HG02798 (cell line): ENCODE results near the gene SAP30L.

Source experiments
- ATAC-seq: cut with Tn5 transposase; IDR thresholded peaks from one replicate; pipeline ENCODE4 v1.9.1; 2021; ENCODE audit warnings: mild to moderate bottlenecking; ENCODE audit not compliant: unreplicated experiment, poor library complexity

Gene SAP30L, protein sequence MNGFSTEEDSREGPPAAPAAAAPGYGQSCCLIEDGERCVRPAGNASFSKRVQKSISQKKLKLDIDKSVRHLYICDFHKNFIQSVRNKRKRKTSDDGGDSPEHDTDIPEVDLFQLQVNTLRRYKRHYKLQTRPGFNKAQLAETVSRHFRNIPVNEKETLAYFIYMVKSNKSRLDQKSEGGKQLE

DNA sequence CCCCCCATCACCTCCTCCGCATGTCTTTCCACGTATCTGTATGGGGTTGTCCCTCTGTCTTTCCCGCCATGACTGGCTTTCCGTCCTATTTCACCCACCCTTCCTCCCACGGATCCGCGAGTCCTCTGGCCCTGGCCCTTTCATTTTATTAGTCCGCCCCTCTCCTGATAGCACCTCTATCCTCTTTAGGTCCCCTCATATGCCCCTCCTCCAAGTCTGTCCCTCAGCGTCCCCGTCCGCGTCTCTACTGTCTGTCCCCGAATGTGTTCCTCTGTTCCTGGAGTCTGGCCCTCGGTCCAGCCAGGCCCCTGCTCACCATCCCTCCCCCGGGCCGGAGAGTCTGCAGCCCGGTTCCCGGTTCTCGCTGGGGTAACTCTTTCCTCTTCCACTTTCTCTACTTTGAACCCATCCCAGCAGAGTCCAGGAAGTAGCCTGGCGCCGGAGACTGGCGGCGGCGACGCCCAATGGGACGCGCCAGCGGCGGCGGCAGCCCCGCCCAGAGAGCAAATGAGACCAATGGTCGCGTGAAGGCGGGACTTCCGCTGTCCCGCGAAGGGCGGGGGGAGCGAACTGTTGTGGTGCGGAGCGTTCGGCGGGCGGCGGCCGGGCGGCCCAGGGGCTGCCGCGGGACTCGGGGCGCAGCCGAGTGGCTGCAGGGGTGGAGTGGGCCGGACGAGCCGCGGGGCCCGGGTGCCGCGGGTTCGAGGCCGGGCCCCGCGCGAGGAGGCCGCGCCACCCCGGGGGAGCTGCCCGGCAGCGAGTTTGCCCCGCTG lies at the start of gene SAP30L:
Gene SAP30L, plus strand, starts transcription at position 576 of the 773 bp plus-strand sequence. CDS start 608 bp downstream, outside the sequence.
- ATAC-seq, result peak; percentile 96

DNA sequence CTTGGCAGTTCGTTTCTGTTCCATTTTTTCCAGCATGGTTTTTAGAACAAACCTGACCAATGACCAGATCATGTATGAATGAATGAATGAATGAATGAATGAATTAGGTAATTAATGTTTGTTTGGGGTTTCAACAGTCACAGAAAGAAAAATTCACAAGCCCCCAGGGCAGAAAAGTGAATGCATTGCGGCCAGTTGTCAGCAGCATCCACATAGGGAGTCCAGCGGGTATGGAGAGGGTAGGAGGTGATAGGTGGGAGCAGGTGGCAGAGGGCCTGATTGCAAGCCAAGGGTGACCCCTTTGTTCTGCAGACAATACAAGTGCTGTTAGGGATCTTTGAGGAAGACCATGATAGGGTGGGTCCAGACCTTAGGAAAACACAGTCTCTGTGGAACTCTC lies 49.7 kb upstream of the SAP30L start:
- ATAC-seq, result no peak

DNA sequence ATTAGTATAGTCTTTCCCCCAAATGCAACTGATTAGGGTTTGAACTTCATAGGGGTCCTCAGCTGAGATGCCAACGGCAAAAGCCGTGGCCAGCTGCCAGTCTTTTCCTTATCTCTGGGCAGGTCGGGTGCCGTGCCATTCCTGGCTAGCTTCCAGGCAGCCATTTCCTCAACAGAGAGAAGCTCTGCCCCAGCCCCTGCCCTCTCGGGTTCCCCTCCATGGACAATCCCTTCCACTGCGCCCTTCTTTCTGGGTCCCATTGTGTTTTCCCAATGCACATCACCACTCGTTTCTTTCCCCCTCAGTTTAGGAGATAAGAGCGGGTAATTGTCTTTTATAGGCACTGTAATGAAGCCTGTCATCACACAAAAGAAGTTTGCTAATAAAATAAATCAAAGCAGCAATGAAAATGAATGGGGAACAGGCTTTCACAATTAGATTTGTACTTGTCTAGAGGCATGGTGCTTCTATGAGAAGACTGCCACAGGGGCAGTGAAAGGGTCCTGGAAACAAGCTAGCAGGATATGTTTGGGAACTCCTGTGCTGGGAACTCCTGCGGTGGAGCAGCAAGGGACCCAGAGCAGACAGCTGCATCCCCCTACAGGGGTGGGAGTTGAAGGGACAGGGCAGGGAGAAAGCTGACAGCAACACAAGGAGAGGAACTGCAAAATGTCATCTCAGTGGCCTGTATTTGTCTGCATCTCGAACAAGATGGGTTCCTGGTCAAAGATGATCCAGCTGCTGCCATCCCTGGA lies 48.0 kb upstream of the SAP30L start:
- no peak for ATAC-seq

DNA sequence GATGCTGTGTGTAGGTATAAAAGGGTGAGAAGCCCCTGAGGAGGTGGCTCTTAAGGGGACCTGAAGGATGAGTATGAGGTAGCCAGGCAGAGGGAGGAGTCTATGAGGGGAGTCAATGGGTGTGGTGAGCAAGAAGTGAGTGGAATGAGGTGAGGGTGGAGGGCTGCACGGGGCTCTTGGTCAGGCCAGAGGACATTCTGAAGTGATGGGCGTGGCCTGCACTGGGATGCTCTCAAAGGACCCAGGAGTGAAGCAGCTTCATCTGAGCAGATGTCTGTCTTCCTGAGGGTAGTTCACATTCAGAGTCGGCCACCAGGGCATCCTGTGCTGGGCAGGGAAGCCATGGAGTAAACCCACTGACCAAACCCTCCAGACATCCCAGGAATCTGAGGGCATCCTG lies 45.1 kb upstream of the SAP30L start:
- ATAC-seq, result no peak

DNA sequence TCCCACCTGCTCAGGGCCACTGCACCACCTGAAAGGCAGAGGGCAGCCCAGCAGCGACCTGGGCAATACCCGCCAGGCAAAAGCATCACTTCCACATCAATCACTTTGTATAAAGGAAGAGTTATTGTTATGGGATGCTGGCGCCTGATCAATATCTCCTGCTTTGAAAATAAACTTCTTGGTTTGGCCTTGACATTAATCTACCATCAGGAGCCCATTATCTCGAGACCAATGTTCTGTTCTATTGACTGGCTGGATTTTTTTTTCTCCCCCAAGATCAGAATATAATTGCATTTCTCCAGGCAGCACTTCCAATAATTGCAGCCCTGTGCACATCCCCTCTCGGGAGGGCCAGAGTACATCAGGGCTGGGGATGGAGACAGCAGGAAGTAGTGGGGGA lies 44.4 kb upstream of the SAP30L start:
- ATAC-seq, result no peak

DNA sequence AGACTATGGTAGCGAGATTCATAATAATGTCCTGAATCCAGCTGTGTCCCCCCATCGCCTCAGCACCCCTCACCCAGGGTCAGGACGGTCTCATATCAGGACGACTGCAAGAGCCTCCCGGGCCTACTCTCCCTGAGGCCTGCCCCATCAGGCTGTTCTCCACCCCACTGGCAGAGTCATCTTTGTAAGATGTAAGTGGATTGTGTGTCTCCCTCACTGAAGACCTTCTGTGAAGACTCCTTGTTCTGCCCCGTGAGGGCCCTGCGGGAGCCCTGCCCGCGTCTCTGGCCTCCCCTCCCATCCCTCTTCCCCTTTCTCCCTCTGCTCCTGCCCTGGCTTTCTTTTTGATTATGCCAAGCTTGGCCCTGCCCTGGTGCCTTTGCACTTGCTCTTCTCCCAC lies 43.9 kb upstream of the SAP30L start:
- ATAC-seq, result no peak

DNA sequence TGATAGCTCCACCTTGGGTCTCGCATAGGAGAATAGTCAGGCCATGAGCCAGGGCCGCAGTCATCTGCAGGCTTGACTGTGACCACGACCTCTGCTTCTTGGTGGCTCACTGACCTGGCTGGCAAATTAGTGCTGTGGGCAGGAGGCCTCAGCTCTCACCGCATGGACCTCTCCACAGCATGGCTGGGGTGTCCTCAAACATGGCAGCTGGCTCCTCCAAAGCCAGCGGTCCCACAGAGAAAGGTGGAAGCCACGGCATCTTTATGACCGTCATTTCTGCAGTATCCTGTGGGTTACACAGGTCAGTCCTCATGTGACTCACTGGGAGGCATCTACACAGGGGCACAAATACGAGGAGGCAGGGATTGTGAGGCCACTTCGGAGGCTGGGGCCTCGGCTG lies 43.2 kb upstream of the SAP30L start:
- ATAC-seq, result no peak

DNA sequence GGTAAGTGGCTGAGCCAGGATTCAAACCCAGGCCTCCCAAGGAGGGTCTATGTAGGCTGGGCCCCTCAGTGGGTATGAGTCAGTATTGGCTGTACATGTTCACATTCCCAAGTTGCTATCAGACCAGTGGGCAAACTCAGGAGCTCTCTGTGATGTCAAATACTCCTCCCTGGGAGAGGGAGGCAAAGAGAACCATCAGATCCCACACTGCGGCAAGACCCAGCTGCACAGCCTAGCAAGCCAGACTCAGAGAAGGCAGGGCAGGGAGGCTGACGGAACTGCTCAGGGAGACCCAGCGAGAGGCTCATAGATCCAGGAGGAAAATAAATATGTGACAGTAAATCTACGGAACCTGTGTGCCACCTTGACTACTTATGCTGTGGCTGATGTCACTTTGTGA lies 42.6 kb upstream of the SAP30L start:
- ATAC-seq, result no peak

DNA sequence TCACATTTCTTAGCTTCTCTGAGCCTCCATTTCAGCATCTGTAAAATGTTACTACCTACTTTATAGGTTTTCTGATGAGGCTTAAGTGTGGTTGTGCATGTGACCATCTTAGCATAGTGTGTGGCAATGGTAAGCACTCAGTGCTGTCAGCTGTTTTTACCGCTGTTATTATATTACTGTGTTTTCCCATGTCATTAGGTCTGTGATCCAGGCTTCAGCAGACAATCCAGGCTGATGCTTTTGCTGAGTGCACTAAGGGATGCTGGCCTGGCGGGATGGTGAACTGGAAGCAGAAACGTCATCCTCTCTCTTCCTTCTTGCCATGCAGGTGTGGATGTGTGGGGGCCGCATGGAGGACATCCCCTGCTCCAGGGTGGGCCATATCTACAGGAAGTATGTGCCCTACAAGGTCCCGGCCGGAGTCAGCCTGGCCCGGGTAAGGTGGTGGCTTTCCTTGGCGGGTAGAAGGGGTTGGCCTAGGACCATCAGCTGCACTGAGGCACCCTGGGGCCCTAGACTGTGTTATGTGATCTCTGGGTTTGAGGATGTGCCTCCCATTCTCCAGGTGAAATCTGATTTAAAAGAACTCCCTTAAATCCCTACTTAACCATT lies 41.9 kb upstream of the SAP30L start:
- ATAC-seq, result no peak

DNA sequence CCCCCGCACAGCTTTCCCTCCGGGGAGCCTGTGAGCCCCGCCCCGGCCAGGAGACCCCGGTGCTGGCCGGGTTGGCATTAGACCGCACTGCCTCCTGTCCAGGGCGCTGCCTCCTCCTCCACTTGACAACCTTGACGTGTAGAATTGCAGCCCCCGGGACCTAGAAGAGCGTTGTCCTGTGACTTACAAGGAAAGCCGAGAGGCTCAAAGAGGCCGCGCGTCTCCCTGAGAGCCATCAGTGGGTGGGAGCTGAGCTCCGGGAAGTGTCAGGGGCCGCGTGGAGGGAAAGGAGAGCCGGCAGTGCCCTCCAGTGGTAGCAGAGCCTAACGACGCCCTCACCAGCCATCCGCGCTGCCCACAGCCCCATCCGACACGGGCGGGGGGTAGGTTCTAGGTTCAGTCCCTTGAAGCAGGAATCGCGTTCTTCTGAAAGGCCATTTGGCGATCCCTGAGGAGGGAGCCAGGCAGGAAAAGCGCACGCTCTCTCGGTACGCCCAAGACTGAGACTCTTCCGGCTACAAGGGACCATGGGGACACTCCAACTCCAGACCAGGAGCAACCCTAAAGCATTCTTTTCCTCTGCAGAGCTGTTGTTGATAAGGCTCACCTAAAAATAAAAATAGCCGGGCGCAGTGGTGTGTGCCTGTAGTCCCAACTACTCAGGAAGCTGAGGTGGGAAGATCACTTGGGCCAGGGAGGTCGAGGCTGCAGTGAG lies 40.6 kb upstream of the SAP30L start:
- ATAC-seq, result peak; percentile 97

DNA sequence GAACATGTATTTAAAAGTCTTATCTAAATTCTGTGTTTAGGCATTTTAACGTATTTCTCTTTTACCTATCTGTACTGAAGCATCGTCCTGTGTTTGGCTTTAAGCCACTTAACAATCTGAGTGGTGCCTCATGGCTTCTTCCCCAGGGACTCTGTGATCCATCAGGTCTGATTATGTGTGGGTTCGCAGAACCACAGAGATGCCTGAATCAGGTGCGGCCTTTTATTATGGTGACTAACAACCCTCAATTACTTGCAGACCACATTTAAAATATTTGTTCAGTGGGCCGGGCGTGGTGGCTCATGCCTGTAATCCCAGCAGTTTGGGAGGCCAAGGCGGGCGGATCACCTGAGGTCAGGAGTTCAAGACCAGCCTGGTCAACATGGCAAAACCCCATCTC lies 39.6 kb upstream of the SAP30L start:
- no peak for ATAC-seq

DNA sequence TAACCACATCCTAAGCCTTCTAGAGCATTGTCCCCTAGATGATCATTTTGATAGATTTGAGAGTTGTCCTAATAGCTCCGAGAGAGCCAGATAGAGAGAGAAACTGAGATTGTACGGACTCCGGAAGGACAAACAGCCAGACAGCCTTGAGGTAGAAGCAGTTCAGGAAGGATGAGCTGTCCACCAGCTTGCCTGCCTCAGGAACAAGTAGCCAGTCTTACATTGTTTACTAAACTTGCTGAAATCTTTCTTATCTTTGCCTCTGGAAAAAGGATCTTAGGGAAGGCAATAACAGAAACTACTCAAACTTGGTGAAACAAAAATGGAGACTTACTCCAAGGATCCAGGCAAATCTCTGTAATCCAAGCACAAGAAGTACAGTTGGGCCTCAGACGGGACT lies 39.0 kb upstream of the SAP30L start:
- ATAC-seq, result no peak

DNA sequence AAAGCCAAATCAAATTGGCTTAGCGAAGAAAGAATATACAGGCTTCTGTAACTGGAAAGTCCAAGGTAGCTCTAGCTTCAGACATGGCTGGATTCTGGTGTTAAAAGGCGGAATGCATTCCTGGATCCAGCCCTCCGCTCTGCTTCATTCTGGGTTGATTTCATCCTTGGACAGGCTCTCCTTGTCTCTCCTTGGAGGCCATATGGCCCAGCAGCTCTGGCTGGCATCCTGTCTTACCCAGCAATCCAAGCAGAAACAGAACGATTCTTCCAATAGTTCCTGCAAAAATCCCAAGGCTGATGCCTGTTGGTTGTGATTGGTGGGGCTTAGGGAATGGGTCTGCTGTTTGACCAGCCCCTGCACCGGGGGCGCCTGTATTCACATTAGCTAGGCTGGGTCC lies 37.0 kb upstream of the SAP30L start:
- ATAC-seq, result no peak

DNA sequence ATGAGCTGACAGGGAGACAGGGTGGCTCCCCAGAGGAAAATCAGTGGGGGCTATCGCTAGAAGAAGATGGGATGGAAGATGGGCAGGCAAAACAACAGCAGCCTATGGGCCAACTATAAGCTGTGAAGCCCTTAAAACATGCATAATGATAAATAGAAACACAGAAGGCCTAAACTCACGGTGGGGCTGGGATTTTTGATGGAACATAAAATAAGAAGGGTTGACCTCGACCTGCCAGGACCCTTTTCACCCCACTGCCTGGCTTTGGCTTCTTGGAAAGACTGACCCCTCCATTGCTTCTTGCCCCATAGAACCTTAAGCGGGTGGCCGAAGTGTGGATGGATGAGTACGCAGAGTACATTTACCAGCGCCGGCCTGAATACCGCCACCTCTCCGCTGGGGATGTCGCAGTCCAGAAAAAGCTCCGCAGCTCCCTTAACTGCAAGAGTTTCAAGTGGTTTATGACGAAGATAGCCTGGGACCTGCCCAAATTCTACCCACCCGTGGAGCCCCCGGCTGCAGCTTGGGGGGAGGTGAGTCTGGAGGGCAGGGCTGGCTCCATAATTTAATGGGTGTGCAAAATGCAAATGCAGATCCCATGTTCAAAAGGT lies 36.5 kb upstream of the SAP30L start:
- ATAC-seq, result no peak

DNA sequence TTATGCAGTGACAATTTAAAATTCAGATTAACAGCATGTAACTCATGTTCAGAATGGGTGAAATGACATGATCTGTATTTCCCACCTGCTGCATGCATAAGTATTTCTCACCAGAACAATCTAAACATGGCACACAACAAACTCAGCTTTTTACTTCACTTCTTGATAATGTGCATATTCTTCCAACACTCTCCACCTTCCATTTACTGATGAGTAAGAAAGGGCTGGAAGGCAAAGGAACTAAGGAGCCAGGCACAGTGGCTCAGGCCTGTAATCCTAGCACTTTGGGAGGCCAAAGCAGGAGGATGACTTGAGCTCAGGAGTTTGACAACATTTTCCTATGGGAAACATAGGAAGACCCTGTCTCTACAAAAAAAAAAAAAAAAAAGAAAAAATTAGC lies 35.8 kb upstream of the SAP30L start:
- no peak for ATAC-seq

DNA sequence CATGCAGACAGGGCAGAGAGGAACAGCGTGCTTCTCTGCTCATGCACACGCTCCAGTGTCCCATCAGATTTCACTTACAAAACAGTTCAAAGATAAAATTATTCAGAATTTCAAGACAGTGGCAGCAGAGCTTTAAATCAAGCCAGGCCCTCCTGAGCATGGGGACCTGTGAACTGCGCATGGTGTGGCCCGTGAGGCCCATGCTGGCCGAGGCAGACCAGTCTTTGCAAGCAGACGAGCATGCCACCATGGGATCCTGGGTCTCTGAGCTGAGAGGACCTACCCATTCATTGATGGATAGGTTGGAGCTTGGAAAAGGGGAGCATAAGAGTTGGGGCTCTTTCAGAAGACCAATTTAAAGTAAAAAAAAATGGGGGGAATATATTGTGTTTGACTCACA lies 35.0 kb upstream of the SAP30L start:
- ATAC-seq, result no peak

DNA sequence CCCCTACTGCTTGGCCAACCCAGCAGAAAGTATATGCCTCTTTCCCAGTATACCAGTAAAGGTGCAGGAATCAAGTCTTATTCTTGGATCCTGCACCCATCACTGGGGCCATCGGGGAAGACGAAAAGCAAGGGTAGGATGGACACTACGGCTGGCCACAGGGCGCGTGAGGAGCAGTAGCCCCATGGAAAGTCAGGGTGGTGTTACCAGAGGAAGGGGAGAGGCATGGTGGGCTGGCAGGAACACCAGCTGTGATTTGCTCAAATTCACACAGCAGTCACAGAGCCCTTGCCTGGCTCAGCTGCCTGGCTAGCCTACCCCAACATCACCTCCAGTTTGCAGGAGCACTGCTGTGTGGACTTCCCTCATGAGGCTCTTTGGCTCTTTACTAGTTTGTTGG lies 34.5 kb upstream of the SAP30L start:
- no peak for ATAC-seq

DNA sequence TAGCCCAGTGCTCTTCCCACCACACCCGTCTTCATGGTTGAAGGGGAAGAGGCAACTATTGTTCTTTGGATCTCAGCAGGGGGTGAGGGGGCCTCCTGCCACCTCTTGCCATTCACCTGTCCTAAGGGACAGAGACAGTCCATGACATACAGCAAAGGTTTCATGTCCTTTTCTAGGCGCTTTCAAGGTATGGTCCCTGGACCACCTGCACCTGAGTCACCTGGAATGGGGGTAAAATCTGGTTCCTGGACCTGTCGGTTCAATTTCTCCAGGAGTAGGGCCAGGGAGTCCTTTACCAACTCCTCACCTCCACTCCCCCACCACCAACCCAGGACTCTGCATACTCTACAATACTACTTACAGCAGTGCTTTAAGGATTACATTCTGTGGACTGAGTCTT lies 33.5 kb upstream of the SAP30L start:
- ATAC-seq, result no peak

DNA sequence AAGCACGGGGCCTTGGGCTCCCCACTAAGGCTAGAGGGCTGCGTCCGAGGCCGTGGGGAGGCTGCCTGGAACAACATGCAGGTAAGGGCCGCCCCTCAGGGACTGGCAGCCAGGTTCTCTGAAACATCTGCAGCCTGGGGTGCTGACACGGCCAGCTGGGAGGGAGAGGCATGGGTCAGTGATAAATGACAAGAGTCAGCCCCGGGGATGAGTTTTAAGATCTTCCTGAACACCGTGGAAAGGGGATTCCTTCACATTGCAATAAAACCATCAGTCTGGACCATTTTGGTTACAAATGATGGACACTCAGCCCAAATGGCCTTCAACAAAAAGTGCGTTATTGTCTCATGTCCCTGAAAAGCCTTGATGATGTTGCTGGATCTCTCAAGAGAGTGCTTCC lies 32.9 kb upstream of the SAP30L start:
- no peak for ATAC-seq

DNA sequence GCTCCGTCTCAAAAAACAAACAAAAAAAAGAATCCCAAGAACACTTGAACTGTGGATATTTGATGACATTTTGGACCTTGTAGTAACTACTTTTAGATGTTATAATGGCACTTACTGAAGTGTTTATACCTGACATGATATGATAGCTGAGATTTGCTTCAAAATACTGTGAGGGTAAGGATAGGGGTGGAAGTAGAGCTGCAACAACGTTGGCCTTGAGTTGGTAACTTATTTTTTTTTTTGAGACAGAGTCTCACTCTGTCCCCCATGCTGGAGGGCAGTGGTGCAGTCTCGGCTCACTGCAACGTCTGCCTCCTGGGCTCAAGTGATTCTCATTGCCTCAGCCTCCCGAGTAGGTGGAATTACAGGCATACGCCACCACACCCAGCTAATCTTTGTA lies 30.7 kb upstream of the SAP30L start:
- no peak for ATAC-seq
